GM12878 (cell line): ENCODE data around the gene SMG6. TPM values are rescaled to one million over a fixed set of nuclear protein-coding genes. Genes with fewer than 3 reads are reported as not detected.
A peak's percentile ranks its signal among the peaks of the same experiment; 100 is the strongest.

Experiments
- BHLHE40 ChIP-seq, 2 experiments: fragments of 450-650 bp in 1 of 2; IDR thresholded peaks; 2 replicates each; pipeline ENCODE4 v1.6.1; 2011 to 2017; ENCODE audit warnings: low read depth in 2 of 2, borderline replicate concordance in 1 of 2, improper control_type of control experiment in 1 of 2, low read length in 1 of 2, mild to moderate bottlenecking in 1 of 2
- CBX5 ChIP-seq: sonication (generic); IDR thresholded peaks from 2 replicates; pipeline ENCODE4 v1.6.1; 2016; ENCODE audit warnings: low read depth, moderate library complexity, mild to moderate bottlenecking, inconsistent platforms
- CHD1 ChIP-seq: IDR thresholded peaks from 2 replicates; pipeline ENCODE4 v1.6.1; 2012; ENCODE audit warnings: low read depth, low read length, improper control_type of control experiment
- DPF2 ChIP-seq: fragments of 450-650 bp; IDR thresholded peaks from 2 replicates; pipeline ENCODE4 v1.6.1; 2017; ENCODE audit warnings: mild to moderate bottlenecking
- GABPA ChIP-seq: IDR thresholded peaks from 2 replicates; pipeline ENCODE4 v1.6.1; 2014; ENCODE audit warnings: antibody characterized with exemption, low read depth, mild to moderate bottlenecking, inconsistent platforms
- GATAD2B ChIP-seq: fragments of 450-650 bp; conservative IDR thresholded peaks from 2 replicates; pipeline ENCODE4 v1.6.1; 2017; ENCODE audit warnings: low read depth, mild to moderate bottlenecking, moderate library complexity
- HDAC6 ChIP-seq: fragments of 200-600 bp; sonication (generic); IDR thresholded peaks from one replicate; pipeline ENCODE4 v1.8.0; 2017; ENCODE audit warnings: antibody characterized with exemption; ENCODE audit not compliant: unreplicated experiment
- IRF4 ChIP-seq: IDR thresholded peaks from 2 replicates; pipeline ENCODE4 v1.6.1; 2011; ENCODE audit warnings: low read depth, low read length
- MAX ChIP-seq: IDR thresholded peaks from 2 replicates; pipeline ENCODE4 v1.6.1; 2012; ENCODE audit warnings: low read depth, low read length, improper control_type of control experiment
- MEF2A ChIP-seq: IDR thresholded peaks from 2 replicates; pipeline ENCODE4 v1.6.1; 2011; ENCODE audit warnings: low read depth, mild to moderate bottlenecking, low read length, moderate library complexity; ENCODE audit not compliant: insufficient read depth
- SMAD5 ChIP-seq: IDR thresholded peaks from 2 replicates; pipeline ENCODE4 v1.6.1; 2016; ENCODE audit warnings: antibody characterized with exemption, low read depth
- SREBF2 ChIP-seq: IDR thresholded peaks from 2 replicates; pipeline ENCODE4 v1.6.1; 2012; ENCODE audit warnings: mild to moderate bottlenecking, low read length
- SUPT20H ChIP-seq: IDR thresholded peaks from 2 replicates; pipeline ENCODE4 v1.6.1; 2011; ENCODE audit warnings: low read depth, mild to moderate bottlenecking, low read length, moderate library complexity, borderline replicate concordance; ENCODE audit not compliant: control insufficient read depth
- USF2 ChIP-seq: IDR thresholded peaks from 2 replicates; pipeline ENCODE4 v1.6.1; 2011; ENCODE audit warnings: low read depth, low read length, improper control_type of control experiment, borderline replicate concordance
- ZNF207 ChIP-seq: fragments of 450-650 bp; IDR thresholded peaks from 2 replicates; pipeline ENCODE4 v1.6.1; 2014; ENCODE audit warnings: antibody characterized with exemption, mild to moderate bottlenecking, borderline replicate concordance
- polyA plus RNA-seq, 11 experiments: library from polyadenylated mRNA; depleted of rRNA in 4 of 11; unstranded in 6 of 11; stranded (reverse) in 5 of 11; fragments of >200 nt; fragmentation: Nextera tagmentation in 4 of 11; fragmentation: Illumina TruSeq in 1 of 11; extraction: Ambion mirVana in 4 of 11; extraction: Trizol in 1 of 11; gene quantifications; 1 replicate in 1 of 11; 2 replicates in 10 of 11; pipeline versions ENCODE4 v1.2.1 to v1.2.3, GENCODE V29; 2011 to 2016; ENCODE audit warnings: inconsistent platforms in 2 of 11, missing spikeins in 2 of 11, low read depth in 1 of 11
- total RNA-seq, 4 experiments: library from RNA; depleted of rRNA in 3 of 4; stranded (reverse); fragments of >200 nt in 3 of 4; fragmentation: Illumina TruSeq in 1 of 4; extraction: Trizol in 1 of 4; gene quantifications; 2 replicates each; pipeline versions ENCODE4 v1.2.1 to v1.2.3, GENCODE V29; 2013 to 2021
- TF ChIP-seq, protein P1 (sequence below): fragments of 450-650 bp; conservative IDR thresholded peaks from 2 replicates; pipeline ENCODE4 v1.6.1; 2017; ENCODE audit warnings: mild to moderate bottlenecking, moderate library complexity
- TF ChIP-seq, protein P2 (sequence below): fragments of 450-650 bp; IDR thresholded peaks from 2 replicates; pipeline ENCODE4 v1.6.1; 2017; ENCODE audit warnings: mild to moderate bottlenecking
- TF ChIP-seq, protein P3 (sequence below), 3 experiments: IDR thresholded peaks in 2 of 3; conservative IDR thresholded peaks in 1 of 3; 2 replicates each; pipeline ENCODE4 v1.5.1; 2011; ENCODE audit warnings: low read depth in 3 of 3, low read length in 3 of 3, mild to moderate bottlenecking in 3 of 3, control low read depth in 2 of 3, moderate library complexity in 2 of 3, inconsistent platforms in 1 of 3, mixed read lengths in 1 of 3; ENCODE audit not compliant: control insufficient read depth in 2 of 3, insufficient read depth in 1 of 3; ENCODE audit errors: extremely low read depth in 1 of 3

Gene SMG6
- total and polyA plus RNA-seq, 10 of the 15 experiments (the other 5 are each of a cell fraction or from before 2014, with no cell fraction given) = 0.58 to 28.7 (median 15.7) TPM

GRCh38 chr17:2244545-2245525 lies 58.8 kb downstream of the SMG6 start (continued):
- TF ChIP-seq IRF4 (no peak), USF2 (no peak), MAX (peak; percentile 58), CHD1 (no peak), SMAD5 (no peak), CBX5 (no peak), MEF2A (0 out of 2 replicates have a peak, but pooled peaks have one; percentile 16), SUPT20H (no peak), HDAC6 (no peak), ZNF207 (peak; percentile 71), BHLHE40 (IDR thresholded peaks at IDR 0.05; ENCODE audit: borderline replicate concordance in 1 of 2, low read depth in 2 of 2, low read length in 1 of 2) (peak; percentile 89 to 92), DPF2 (no peak), SREBF2 (no peak), GABPA (no peak), GATAD2B (0 out of 2 replicates have a peak, but pooled peaks have one; percentile 52)
- TF ChIP-seq, protein P1, sequence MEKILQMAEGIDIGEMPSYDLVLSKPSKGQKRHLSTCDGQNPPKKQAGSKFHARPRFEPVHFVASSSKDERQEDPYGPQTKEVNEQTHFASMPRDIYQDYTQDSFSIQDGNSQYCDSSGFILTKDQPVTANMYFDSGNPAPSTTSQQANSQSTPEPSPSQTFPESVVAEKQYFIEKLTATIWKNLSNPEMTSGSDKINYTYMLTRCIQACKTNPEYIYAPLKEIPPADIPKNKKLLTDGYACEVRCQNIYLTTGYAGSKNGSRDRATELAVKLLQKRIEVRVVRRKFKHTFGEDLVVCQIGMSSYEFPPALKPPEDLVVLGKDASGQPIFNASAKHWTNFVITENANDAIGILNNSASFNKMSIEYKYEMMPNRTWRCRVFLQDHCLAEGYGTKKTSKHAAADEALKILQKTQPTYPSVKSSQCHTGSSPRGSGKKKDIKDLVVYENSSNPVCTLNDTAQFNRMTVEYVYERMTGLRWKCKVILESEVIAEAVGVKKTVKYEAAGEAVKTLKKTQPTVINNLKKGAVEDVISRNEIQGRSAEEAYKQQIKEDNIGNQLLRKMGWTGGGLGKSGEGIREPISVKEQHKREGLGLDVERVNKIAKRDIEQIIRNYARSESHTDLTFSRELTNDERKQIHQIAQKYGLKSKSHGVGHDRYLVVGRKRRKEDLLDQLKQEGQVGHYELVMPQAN = no peak; the same call in 1 of the 2 replicates
- TF ChIP-seq, protein P2, sequence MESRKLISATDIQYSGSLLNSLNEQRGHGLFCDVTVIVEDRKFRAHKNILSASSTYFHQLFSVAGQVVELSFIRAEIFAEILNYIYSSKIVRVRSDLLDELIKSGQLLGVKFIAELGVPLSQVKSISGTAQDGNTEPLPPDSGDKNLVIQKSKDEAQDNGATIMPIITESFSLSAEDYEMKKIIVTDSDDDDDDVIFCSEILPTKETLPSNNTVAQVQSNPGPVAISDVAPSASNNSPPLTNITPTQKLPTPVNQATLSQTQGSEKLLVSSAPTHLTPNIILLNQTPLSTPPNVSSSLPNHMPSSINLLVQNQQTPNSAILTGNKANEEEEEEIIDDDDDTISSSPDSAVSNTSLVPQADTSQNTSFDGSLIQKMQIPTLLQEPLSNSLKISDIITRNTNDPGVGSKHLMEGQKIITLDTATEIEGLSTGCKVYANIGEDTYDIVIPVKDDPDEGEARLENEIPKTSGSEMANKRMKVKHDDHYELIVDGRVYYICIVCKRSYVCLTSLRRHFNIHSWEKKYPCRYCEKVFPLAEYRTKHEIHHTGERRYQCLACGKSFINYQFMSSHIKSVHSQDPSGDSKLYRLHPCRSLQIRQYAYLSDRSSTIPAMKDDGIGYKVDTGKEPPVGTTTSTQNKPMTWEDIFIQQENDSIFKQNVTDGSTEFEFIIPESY = no peak
- TF ChIP-seq, protein P3, sequence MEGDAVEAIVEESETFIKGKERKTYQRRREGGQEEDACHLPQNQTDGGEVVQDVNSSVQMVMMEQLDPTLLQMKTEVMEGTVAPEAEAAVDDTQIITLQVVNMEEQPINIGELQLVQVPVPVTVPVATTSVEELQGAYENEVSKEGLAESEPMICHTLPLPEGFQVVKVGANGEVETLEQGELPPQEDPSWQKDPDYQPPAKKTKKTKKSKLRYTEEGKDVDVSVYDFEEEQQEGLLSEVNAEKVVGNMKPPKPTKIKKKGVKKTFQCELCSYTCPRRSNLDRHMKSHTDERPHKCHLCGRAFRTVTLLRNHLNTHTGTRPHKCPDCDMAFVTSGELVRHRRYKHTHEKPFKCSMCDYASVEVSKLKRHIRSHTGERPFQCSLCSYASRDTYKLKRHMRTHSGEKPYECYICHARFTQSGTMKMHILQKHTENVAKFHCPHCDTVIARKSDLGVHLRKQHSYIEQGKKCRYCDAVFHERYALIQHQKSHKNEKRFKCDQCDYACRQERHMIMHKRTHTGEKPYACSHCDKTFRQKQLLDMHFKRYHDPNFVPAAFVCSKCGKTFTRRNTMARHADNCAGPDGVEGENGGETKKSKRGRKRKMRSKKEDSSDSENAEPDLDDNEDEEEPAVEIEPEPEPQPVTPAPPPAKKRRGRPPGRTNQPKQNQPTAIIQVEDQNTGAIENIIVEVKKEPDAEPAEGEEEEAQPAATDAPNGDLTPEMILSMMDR (IDR thresholded peaks at IDR 0.05 in 2 of 3, conservative IDR thresholded peaks at IDR 0.05 in 1 of 3; ENCODE audit: control insufficient read depth in 2 of 3, extremely low read depth in 1 of 3, insufficient read depth in 1 of 3, low read depth in 3 of 3, low read length in 3 of 3) = peak; percentile 97 to 98 (median 98); a peak in 5 of 6 replicates
